K562 (cell line): ENCODE results near the gene LAMTOR4. TPM values are rescaled to one million over a fixed set of nuclear protein-coding genes. Genes with fewer than 3 reads are reported as not detected.

Experiments used
- ARID4B ChIP-seq: sonication (generic); formaldehyde crosslinking; IDR thresholded peaks from 2 replicates; pipeline ENCODE4 v1.8.0; 2022; ENCODE audit warnings: mild to moderate bottlenecking, missing genetic modification reagents
- ASH1L ChIP-seq: fragments of 450-650 bp; IDR thresholded peaks from 2 replicates; pipeline ENCODE4 v1.6.1; 2018; ENCODE audit warnings: borderline replicate concordance, mild to moderate bottlenecking, low read depth; ENCODE audit not compliant: partially characterized antibody
- EP400 ChIP-seq: fragments of 450-650 bp; IDR thresholded peaks from 2 replicates; pipeline ENCODE4 v1.6.1; 2017; ENCODE audit warnings: antibody characterized with exemption, mild to moderate bottlenecking, moderate library complexity
- FOXA3 ChIP-seq, 2 experiments: fragments of 450-650 bp in 1 of 2; sonication (generic) in 1 of 2; formaldehyde crosslinking; IDR thresholded peaks in 1 of 2; conservative IDR thresholded peaks in 1 of 2; 2 replicates each; pipeline versions ENCODE4 v1.4.0 to v1.8.0; 2020 to 2022; ENCODE audit warnings: mild to moderate bottlenecking in 2 of 2, missing genetic modification reagents in 1 of 2
- GATAD2A ChIP-seq: fragments of 450-650 bp; IDR thresholded peaks from 2 replicates; pipeline ENCODE4 v1.6.1; 2017
- JUND ChIP-seq, 2 experiments: IDR thresholded peaks; 2 replicates in 1 of 2; 3 replicates in 1 of 2; pipeline ENCODE4 v1.6.1; 2011; ENCODE audit warnings: borderline replicate concordance in 2 of 2, low read depth in 2 of 2, low read length in 2 of 2, improper control_type of control experiment in 1 of 2, missing biosample characterization in 1 of 2, missing genetic modification characterization in 1 of 2, missing genetic modification reagents in 1 of 2
- KLF6 ChIP-seq: fragments of 250-450 bp; sonication (Bioruptor Pico); IDR thresholded peaks from 2 replicates; pipeline ENCODE4 v1.4.0; 2020; ENCODE audit warnings: mild to moderate bottlenecking, moderate library complexity, borderline replicate concordance
- OTX1 ChIP-seq: fragments of 450-650 bp; formaldehyde crosslinking; IDR thresholded peaks from 2 replicates; pipeline ENCODE4 v1.4.0; 2022; ENCODE audit warnings: mild to moderate bottlenecking
- PRDM10 ChIP-seq: fragments of 450-650 bp; IDR thresholded peaks from 2 replicates; pipeline ENCODE4 v1.6.1; 2018; ENCODE audit not compliant: partially characterized antibody
- TAF7 ChIP-seq: fragments of 450-650 bp; IDR thresholded peaks from 2 replicates; pipeline ENCODE4 v1.6.1; 2016; ENCODE audit warnings: missing genetic modification characterization, missing compliant biosample characterization
- ZEB2 ChIP-seq: fragments of 450-650 bp; IDR thresholded peaks from 2 replicates; pipeline ENCODE4 v1.6.1; 2016
- ZNF584 ChIP-seq: fragments of 200-800 bp; sonication (Bioruptor generic); IDR thresholded peaks from 2 replicates; pipeline ENCODE4 v1.6.1; 2016; ENCODE audit warnings: low read depth, mild to moderate bottlenecking, missing genetic modification characterization, missing compliant biosample characterization
- ZNF79 ChIP-seq: fragments of 250-450 bp; sonication (Bioruptor Pico); IDR thresholded peaks from 2 replicates; pipeline ENCODE4 v1.4.0; 2020; ENCODE audit warnings: low read depth, mild to moderate bottlenecking, moderate library complexity
- polyA plus RNA-seq, 8 experiments: library from polyadenylated mRNA; depleted of rRNA in 4 of 8; stranded (reverse) in 5 of 8; unstranded in 3 of 8; fragments of >200 nt; fragmentation: Nextera tagmentation in 2 of 8; fragmentation: Illumina TruSeq in 1 of 8; extraction: Ambion mirVana in 2 of 8; extraction: Trizol in 1 of 8; gene quantifications; 2 replicates each; pipeline versions ENCODE4 v1.2.1 to v1.2.3, GENCODE V29; 2011 to 2014; ENCODE audit warnings: inconsistent platforms in 1 of 8, missing spikeins in 1 of 8
- total RNA-seq, 7 experiments: library from RNA; depleted of rRNA in 6 of 7; stranded (reverse); fragments of >200 nt in 6 of 7; fragmentation: Illumina TruSeq in 2 of 7; extraction: Trizol in 2 of 7; gene quantifications; 2 replicates each; pipeline versions ENCODE4 v1.2.1 to v1.2.3, GENCODE V29; 2011 to 2021; ENCODE audit warnings: low replicate concordance in 1 of 7

The LAMTOR4 gene
- total and polyA plus RNA-seq, 9 of the 15 experiments (the other 6 are each of a cell fraction or from before 2014, with no cell fraction given) = 79.6 to 314 (median 195) TPM

GRCh38 chr7:100126931-100127865 is 21.5 kb upstream of the LAMTOR4 start, which contains the start of gene MBLAC1 (continued):
- TF ChIP-seq ASH1L (peak; percentile 71), JUND (IDR thresholded peaks at IDR 0.05; ENCODE audit: borderline replicate concordance, low read depth, low read length) (peak; percentile 98), JUND (tag; IDR thresholded peaks at IDR 0.05; ENCODE audit: borderline replicate concordance, low read depth, low read length) (no peak), TAF7 (0 out of 2 replicates have a peak, but pooled peaks have one; percentile 60), EP400 (peak; percentile 95), ZNF584 (CRISPR knock-in tag) (peak; percentile 34; the same call in 1 of the 2 replicates), ARID4B (CRISPR knock-in tag) (peak; percentile 27; the same call in 1 of the 2 replicates), FOXA3 (CRISPR knock-in tag; conservative IDR thresholded peaks at IDR 0.05 in 1 of 2, IDR thresholded peaks at IDR 0.05 in 1 of 2) (0 out of 4 replicates have a peak, but pooled peaks of 1 of the 2 experiments have one; percentile 0), OTX1 (CRISPR knock-in tag) (no peak), KLF6 (CRISPR knock-in tag) (0 out of 2 replicates have a peak, but pooled peaks have one; percentile 73), ZEB2 (peak; percentile 30; the same call in 1 of the 2 replicates), ZNF79 (CRISPR knock-in tag) (no peak), GATAD2A (peak; percentile 27; the same call in 1 of the 2 replicates), PRDM10 (peak; percentile 99)
